SK-N-SH (cell line): ENCODE data around the gene EP400. TPM values are rescaled to one million over a fixed set of nuclear protein-coding genes. Genes with fewer than 3 reads are reported as not detected.

Experiments
- CTCF ChIA-PET: fragments of 300-600, 350-600 bp; formaldehyde crosslinking; extraction: SDS; loops from one replicate; lab custom pipeline; 2021; lab: Yijun Ruan, JAX
- POLR2A ChIA-PET: fragments of 350-600 bp; sonication (Branson Sonifier 250); formaldehyde crosslinking; extraction: SDS; loops from one replicate; lab custom pipeline; 2020; ENCODE audit warnings: antibody characterized with exemption, inconsistent platforms; lab: Yijun Ruan, JAX
- DNase-seq: peaks from one replicate; pipeline ENCODE4 v3.0.0; 2012
- H2AFZ ChIP-seq: fragments of 200-600 bp; sonication (generic); 2 replicates; pipeline ENCODE4 v1.8.1; 2016; ENCODE audit warnings: antibody characterized with exemption, mild to moderate bottlenecking, low read depth
- H3F3A ChIP-seq: fragments of 200-600 bp; sonication (generic); replicated peaks from 2 replicates; pipeline ENCODE3; 2016; ENCODE audit warnings: antibody characterized with exemption, mild to moderate bottlenecking; ENCODE audit not compliant: insufficient read depth
- H3K27ac ChIP-seq, 2 experiments: fragments of 200-500 bp in 1 of 2; fragments of 200-600 bp in 1 of 2; sonication (Bioruptor generic) in 1 of 2; sonication (generic), shearing (Covaris generic) in 1 of 2; 2 replicates each; pipeline versions ENCODE4 v1.5.1 to v1.6.1; 2014 to 2016; ENCODE audit warnings: low read depth in 2 of 2, inconsistent platforms in 1 of 2, low read length in 1 of 2, mild to moderate bottlenecking in 1 of 2, mixed read lengths in 1 of 2
- H3K27me3 ChIP-seq: fragments of 200-600 bp; sonication (generic), shearing (Covaris generic); 2 replicates; pipeline ENCODE4 v1.6.1; 2016; ENCODE audit warnings: mixed run types; ENCODE audit not compliant: insufficient read depth
- H3K36me3 ChIP-seq, 2 experiments: fragments of 200-500 bp in 1 of 2; fragments of 200-600 bp in 1 of 2; sonication (Bioruptor generic) in 1 of 2; sonication (generic) in 1 of 2; replicated peaks in 1 of 2; 2 replicates each; pipeline versions ENCODE3 to v1.5.1; 2014 to 2016; ENCODE audit warnings: low read length in 1 of 2, mild to moderate bottlenecking in 1 of 2; ENCODE audit not compliant: insufficient read depth in 2 of 2, control insufficient read depth in 1 of 2
- H3K4me1 ChIP-seq, 2 experiments: fragments of 200-500 bp in 1 of 2; fragments of 200-600 bp in 1 of 2; sonication (Bioruptor generic) in 1 of 2; sonication (generic), shearing (Covaris generic) in 1 of 2; 2 replicates each; pipeline versions ENCODE4 v1.5.1 to v1.6.1; 2014 to 2016; ENCODE audit warnings: low read depth in 1 of 2, low read length in 1 of 2, mixed run types in 1 of 2; ENCODE audit not compliant: insufficient read depth in 2 of 2, control insufficient read depth in 1 of 2
- H3K4me2 ChIP-seq: fragments of 200-600 bp; sonication (generic), shearing (Covaris generic); 2 replicates; pipeline ENCODE4 v1.6.1; 2017; ENCODE audit warnings: mixed run types
- H3K4me3 ChIP-seq, 2 experiments: fragments of 200-500 bp in 1 of 2; fragments of 200-600 bp in 1 of 2; sonication (Bioruptor generic) in 1 of 2; sonication (generic), shearing (Covaris generic) in 1 of 2; 2 replicates each; pipeline versions ENCODE4 v1.5.1 to v1.8.1; 2014 to 2016; ENCODE audit warnings: low read depth in 2 of 2, inconsistent platforms in 1 of 2, low read length in 1 of 2, mild to moderate bottlenecking in 1 of 2, mixed read lengths in 1 of 2, moderate library complexity in 1 of 2
- H3K79me2 ChIP-seq: fragments of 200-600 bp; sonication (generic); 2 replicates; pipeline ENCODE4 v1.8.1; 2017; ENCODE audit warnings: mild to moderate bottlenecking; ENCODE audit not compliant: insufficient read depth
- H3K9ac ChIP-seq: fragments of 200-600 bp; sonication (generic); 2 replicates; pipeline ENCODE4 v1.6.1; 2017; ENCODE audit warnings: mixed run types
- H3K9me2 ChIP-seq: fragments of 200-600 bp; sonication (generic); 2 replicates; pipeline ENCODE4 v1.6.1; 2017; ENCODE audit warnings: mixed run types
- H3K9me3 ChIP-seq: fragments of 200-600 bp; sonication (generic); 2 replicates; pipeline ENCODE4 v1.6.1; 2017; ENCODE audit warnings: mixed run types, mild to moderate bottlenecking, moderate library complexity
- H4K20me1 ChIP-seq: fragments of 200-600 bp; sonication (generic); 2 replicates; pipeline ENCODE4 v1.6.1; 2017; ENCODE audit warnings: mild to moderate bottlenecking, mixed run types; ENCODE audit not compliant: insufficient read depth
- EP300 ChIP-seq, 2 experiments: IDR thresholded peaks; 2 replicates each; pipeline versions ENCODE4 v1.4.0 to v1.6.1; 2012; ENCODE audit warnings: borderline replicate concordance in 1 of 2, low read depth in 1 of 2, low read length in 1 of 2
- MEF2A ChIP-seq: IDR thresholded peaks from 2 replicates; pipeline ENCODE4 v1.4.0; 2012; ENCODE audit warnings: low read depth, borderline replicate concordance
- NRF1 ChIP-seq: IDR thresholded peaks from 2 replicates; pipeline ENCODE4 v1.6.1; 2012; ENCODE audit warnings: low read depth, mild to moderate bottlenecking, low read length
- POLR2AphosphoS5 ChIP-seq: IDR thresholded peaks from 2 replicates; pipeline ENCODE4 v1.6.1; 2012; ENCODE audit warnings: low read depth, low read length
- RXRA ChIP-seq: IDR thresholded peaks from 2 replicates; pipeline ENCODE4 v1.4.0; 2012; ENCODE audit warnings: low read depth, mild to moderate bottlenecking, borderline replicate concordance
- SMC3 ChIP-seq: IDR thresholded peaks from 2 replicates; pipeline ENCODE4 v1.6.1; 2012; ENCODE audit warnings: low read depth, low read length, improper control_type of control experiment
- TAF1 ChIP-seq: IDR thresholded peaks from 2 replicates; pipeline ENCODE4 v1.6.1; 2012; ENCODE audit warnings: low read depth, mild to moderate bottlenecking, low read length, moderate library complexity, borderline replicate concordance
- WGBS: methylation state at CpG from one replicate; pipeline ENCODE4 v1.1.6; 2017; ENCODE audit warnings: low lambda C conversion rate; 5-methylcytosine and 5-hydroxymethylcytosine counted together
- polyA plus RNA-seq, 3 experiments: library from polyadenylated mRNA; depleted of rRNA; stranded (reverse); fragments of >200 nt; gene quantifications; 2 replicates each; pipeline ENCODE4 v1.2.3, GENCODE V29; 2012
- TF ChIP-seq, protein P1 (sequence below): IDR thresholded peaks from 2 replicates; pipeline ENCODE4; 2012
- TF ChIP-seq, protein P2 (sequence below): IDR thresholded peaks from 2 replicates; pipeline ENCODE4 v1.4.0; 2012; ENCODE audit warnings: low read depth, borderline replicate concordance
- TF ChIP-seq, protein P3 (sequence below): IDR thresholded peaks from 2 replicates; pipeline ENCODE4 v1.4.0; 2012; ENCODE audit warnings: low read depth, borderline replicate concordance
- TF ChIP-seq, protein P4 (sequence below): fragments of 150-350 bp; IDR thresholded peaks from 2 replicates; pipeline ENCODE4 v1.6.1; 2017; ENCODE audit warnings: antibody characterized with exemption, low read length, low read depth, borderline replicate concordance
- TF ChIP-seq, protein P5 (sequence below): fragments of 200-600 bp; sonication (generic); IDR thresholded peaks from 2 replicates; pipeline ENCODE4 v1.6.1; 2017; ENCODE audit warnings: antibody characterized with exemption, mild to moderate bottlenecking, moderate library complexity

Gene EP400
- polyA plus RNA-seq, 1 of the 3 experiments (the other 2 are of a cell fraction) = 7.0 TPM

DNA sequence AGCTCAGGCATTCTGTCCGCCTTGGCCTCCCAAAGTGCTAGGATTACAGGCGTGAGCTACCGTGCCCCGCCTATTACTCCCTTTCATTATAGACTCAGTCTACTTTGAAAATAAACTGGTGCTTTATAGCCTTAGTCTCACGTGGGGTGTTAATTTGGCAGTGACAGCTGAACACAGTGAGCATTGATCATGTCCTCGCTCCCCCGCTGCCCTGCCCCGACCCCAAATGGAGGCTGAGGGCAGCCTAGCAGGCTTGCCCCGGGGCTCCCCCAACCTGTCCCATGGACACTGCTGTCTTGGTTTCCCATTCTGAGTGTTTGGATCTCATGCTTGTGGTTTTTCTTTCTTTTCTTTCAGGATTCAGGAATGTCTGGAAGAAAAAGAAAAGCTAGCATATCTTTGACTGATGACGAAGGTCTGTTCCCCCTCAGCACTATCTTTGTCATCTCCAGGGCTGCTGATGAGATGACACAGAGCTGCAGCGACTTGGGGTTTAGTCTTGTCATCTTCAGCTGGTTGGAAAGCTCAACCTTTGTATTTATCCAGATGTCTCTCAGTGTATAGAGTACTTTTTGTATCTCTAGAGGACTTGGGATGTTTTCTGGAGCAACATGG is 42.2 kb downstream of the EP400 start:
- 96% methylated on average over 11 of the region's 11 CpGs for WGBS

More for the DNA sequence above, 42.2 kb downstream of the EP400 start:
- ChIA-PET POLR2A (no interaction called here), CTCF (interaction anchor here (1.0 to 1.3 kb wide), 2 partner anchors 9 to 156 kb away, joined by 4 to 5 read pairs; no protein-coding TSS in a partner anchor)
- Histone ChIP-seq H3F3A (no peaks in the 10 kb centered on the region), H3K27me3 (no peaks in the 10 kb centered on the region), H3K9me2 (no peaks in the 10 kb centered on the region), H2AFZ (no peak overlapping the region), H4K20me1 (no peaks in the 10 kb centered on the region), H3K27ac (no peak overlapping the region), H3K9me3 (no peaks in the 10 kb centered on the region), H3K4me1 (peaks cover 0 to 11% of the 10 kb centered on the region in 2 experiments; a peak in 1 of 4 replicates), H3K36me3 (peaks cover 38 to 81% of the 10 kb centered on the region in 2 experiments), H3K4me2 (no peak overlapping the region), H3K9ac (no peak overlapping the region), H3K4me3 (no peak overlapping the region), H3K79me2 (no peaks in the 10 kb centered on the region)
- DNase-seq = no peak
- TF ChIP-seq POLR2AphosphoS5 (no peak), EP300 (IDR thresholded peaks at IDR 0.05; ENCODE audit: borderline replicate concordance in 1 of 2, low read depth in 1 of 2, low read length in 1 of 2) (no peak), NRF1 (no peak), TAF1 (no peak), SMC3 (no peak), RXRA (no peak), MEF2A (no peak)
- TF ChIP-seq, protein P1, sequence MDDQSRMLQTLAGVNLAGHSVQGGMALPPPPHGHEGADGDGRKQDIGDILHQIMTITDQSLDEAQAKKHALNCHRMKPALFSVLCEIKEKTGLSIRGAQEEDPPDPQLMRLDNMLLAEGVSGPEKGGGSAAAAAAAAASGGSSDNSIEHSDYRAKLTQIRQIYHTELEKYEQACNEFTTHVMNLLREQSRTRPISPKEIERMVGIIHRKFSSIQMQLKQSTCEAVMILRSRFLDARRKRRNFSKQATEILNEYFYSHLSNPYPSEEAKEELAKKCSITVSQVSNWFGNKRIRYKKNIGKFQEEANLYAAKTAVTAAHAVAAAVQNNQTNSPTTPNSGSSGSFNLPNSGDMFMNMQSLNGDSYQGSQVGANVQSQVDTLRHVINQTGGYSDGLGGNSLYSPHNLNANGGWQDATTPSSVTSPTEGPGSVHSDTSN = no peak
- TF ChIP-seq, protein P2, sequence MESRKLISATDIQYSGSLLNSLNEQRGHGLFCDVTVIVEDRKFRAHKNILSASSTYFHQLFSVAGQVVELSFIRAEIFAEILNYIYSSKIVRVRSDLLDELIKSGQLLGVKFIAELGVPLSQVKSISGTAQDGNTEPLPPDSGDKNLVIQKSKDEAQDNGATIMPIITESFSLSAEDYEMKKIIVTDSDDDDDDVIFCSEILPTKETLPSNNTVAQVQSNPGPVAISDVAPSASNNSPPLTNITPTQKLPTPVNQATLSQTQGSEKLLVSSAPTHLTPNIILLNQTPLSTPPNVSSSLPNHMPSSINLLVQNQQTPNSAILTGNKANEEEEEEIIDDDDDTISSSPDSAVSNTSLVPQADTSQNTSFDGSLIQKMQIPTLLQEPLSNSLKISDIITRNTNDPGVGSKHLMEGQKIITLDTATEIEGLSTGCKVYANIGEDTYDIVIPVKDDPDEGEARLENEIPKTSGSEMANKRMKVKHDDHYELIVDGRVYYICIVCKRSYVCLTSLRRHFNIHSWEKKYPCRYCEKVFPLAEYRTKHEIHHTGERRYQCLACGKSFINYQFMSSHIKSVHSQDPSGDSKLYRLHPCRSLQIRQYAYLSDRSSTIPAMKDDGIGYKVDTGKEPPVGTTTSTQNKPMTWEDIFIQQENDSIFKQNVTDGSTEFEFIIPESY = no peak
- TF ChIP-seq, protein P3, sequence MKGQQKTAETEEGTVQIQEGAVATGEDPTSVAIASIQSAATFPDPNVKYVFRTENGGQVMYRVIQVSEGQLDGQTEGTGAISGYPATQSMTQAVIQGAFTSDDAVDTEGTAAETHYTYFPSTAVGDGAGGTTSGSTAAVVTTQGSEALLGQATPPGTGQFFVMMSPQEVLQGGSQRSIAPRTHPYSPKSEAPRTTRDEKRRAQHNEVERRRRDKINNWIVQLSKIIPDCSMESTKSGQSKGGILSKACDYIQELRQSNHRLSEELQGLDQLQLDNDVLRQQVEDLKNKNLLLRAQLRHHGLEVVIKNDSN = no peak
- TF ChIP-seq, protein P4, sequence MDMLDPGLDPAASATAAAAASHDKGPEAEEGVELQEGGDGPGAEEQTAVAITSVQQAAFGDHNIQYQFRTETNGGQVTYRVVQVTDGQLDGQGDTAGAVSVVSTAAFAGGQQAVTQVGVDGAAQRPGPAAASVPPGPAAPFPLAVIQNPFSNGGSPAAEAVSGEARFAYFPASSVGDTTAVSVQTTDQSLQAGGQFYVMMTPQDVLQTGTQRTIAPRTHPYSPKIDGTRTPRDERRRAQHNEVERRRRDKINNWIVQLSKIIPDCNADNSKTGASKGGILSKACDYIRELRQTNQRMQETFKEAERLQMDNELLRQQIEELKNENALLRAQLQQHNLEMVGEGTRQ = no peak
- TF ChIP-seq, protein P5, sequence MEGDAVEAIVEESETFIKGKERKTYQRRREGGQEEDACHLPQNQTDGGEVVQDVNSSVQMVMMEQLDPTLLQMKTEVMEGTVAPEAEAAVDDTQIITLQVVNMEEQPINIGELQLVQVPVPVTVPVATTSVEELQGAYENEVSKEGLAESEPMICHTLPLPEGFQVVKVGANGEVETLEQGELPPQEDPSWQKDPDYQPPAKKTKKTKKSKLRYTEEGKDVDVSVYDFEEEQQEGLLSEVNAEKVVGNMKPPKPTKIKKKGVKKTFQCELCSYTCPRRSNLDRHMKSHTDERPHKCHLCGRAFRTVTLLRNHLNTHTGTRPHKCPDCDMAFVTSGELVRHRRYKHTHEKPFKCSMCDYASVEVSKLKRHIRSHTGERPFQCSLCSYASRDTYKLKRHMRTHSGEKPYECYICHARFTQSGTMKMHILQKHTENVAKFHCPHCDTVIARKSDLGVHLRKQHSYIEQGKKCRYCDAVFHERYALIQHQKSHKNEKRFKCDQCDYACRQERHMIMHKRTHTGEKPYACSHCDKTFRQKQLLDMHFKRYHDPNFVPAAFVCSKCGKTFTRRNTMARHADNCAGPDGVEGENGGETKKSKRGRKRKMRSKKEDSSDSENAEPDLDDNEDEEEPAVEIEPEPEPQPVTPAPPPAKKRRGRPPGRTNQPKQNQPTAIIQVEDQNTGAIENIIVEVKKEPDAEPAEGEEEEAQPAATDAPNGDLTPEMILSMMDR = no peak
